PC-3 (cell line): ENCODE measurements around the gene CAMTA1.

Source experiments
- CTCF ChIP-seq: fragments of 300-600 bp; sonication (generic); conservative IDR thresholded peaks from 2 replicates; pipeline ENCODE4 v1.5.1; 2017; ENCODE audit warnings: antibody characterized with exemption, low read depth, mild to moderate bottlenecking, low read length
- EZH2 ChIP-seq: fragments of 300-600 bp; sonication (generic); IDR thresholded peaks from one replicate; pipeline ENCODE4 v1.6.1; 2017; ENCODE audit warnings: antibody characterized with exemption, mild to moderate bottlenecking, low read length; ENCODE audit not compliant: unreplicated experiment
- EZH2phosphoT487 ChIP-seq: fragments of 300-600 bp; sonication (generic); IDR thresholded peaks from 2 replicates; pipeline ENCODE4 v1.6.1; 2018; ENCODE audit warnings: mild to moderate bottlenecking, antibody characterized with exemption, low read length, borderline replicate concordance

- TF ChIP-seq CTCF: no peak
- no peak for TF ChIP-seq EZH2
- no peak for TF ChIP-seq EZH2phosphoT487
Measured at GRCh38 chr1:7704214-7705047, 919.2 kb downstream of the CAMTA1 start.
